HEK293 (cell line): ENCODE results near the gene CASTOR2.
"Not testable (repeated sequence)": the region's sequence is repeated elsewhere in the genome, so short reads cannot be mapped to it uniquely, and the experiment has no call there.

Experiments
- CTCF ChIA-PET: fragments of 350-600 bp; formaldehyde crosslinking; extraction: SDS; loops from one replicate; lab custom pipeline; 2021; ENCODE audit warnings: antibody characterized with exemption; lab: Yijun Ruan, JAX
- POLR2A ChIA-PET: fragments of 300-600 bp; formaldehyde crosslinking; extraction: SDS; loops from one replicate; lab custom pipeline; 2020; ENCODE audit warnings: antibody characterized with exemption, inconsistent platforms; lab: Yijun Ruan, JAX
- H3K27ac ChIP-seq: fragments of 200-500 bp; sonication (Bioruptor generic); 2 replicates; pipeline ENCODE4 v1.5.1; 2014; ENCODE audit warnings: low read depth, low read length, control low read depth, inconsistent platforms; ENCODE audit errors: extremely low read depth
- H3K36me3 ChIP-seq, 2 experiments: fragments of 200-500 bp in 1 of 2; sonication (Bioruptor generic) in 1 of 2; 1 replicate in 1 of 2; 2 replicates in 1 of 2; pipeline ENCODE4 v1.5.1; 2014 to 2017; ENCODE audit warnings: inconsistent platforms in 2 of 2, low read length in 2 of 2; ENCODE audit not compliant: control insufficient read depth in 2 of 2, insufficient read depth in 1 of 2
- H3K4me1 ChIP-seq: fragments of 200-500 bp; sonication (Bioruptor generic); 2 replicates; pipeline ENCODE4 v1.5.1; 2014; ENCODE audit warnings: mild to moderate bottlenecking, low read length, inconsistent platforms; ENCODE audit not compliant: control insufficient read depth, insufficient read depth
- H3K4me3 ChIP-seq: 2 replicates; pipeline ENCODE4 v1.5.1; 2011; ENCODE audit warnings: low read depth, mild to moderate bottlenecking, control low read depth, low read length, moderate library complexity
- H3K9me3 ChIP-seq: fragments of 200-500 bp; sonication (Bioruptor generic); 2 replicates; pipeline ENCODE4 v1.5.1; 2014; ENCODE audit warnings: low read depth, low read length, inconsistent platforms; ENCODE audit not compliant: control insufficient read depth, insufficient read depth
- ZBTB26 ChIP-seq: fragments of 450-650 bp; formaldehyde crosslinking; optimal IDR thresholded peaks from 2 replicates; pipeline ENCODE3; 2016; ENCODE audit warnings: missing biosample characterization, mild to moderate bottlenecking, missing genetic modification characterization

Gene CASTOR2

DNA sequence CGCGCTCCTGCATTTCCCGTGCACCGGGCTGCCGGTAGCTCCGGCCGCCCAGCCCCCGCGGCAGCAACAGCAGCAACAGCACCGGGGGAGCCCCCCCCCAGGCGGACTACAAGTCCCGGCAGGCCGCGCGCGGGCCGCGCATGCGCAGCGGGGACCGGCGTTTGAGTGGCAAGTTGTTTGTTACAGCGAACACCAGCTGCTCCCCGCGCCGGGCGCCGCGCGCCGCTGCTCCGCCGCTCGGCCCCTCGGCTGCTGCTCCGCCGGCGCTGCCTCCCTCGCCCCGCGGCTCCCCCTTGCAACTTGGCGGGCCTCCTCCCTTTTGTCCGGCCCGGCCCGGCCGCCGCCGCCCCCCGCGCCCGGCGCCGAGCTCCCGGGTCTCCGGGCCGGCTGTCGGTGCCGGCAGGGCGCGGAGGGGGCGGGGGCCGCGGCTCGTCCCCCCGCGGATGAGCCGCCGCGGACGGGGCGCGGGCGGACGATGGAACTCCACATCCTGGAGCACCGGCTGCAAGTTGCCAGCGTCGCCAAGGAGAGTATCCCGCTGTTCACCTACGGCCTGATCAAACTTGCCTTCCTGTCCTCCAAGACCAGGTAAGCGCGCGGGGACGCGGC, at the start of gene CASTOR2:
CASTOR2 (plus strand) TSS at position 195 of the 609 bp plus-strand sequence; CDS start at position 476, 281 bp downstream.
- H3K4me3 ChIP-seq, H3K36me3 ChIP-seq, POLR2A ChIA-PET, CTCF ChIA-PET, H3K9me3 ChIP-seq, H3K4me1 ChIP-seq: not testable (repeated sequence)
- H3K27ac ChIP-seq, result peak within 1 kb of the TSS; percentile 24; the same call in 1 of the 2 replicates
- TF ChIP-seq ZBTB26, result peak; percentile 34

GRCh38 chr7:74922321-74922890, 42.1 kb upstream of the CASTOR2 start:
- H3K4me3 ChIP-seq, H3K36me3 ChIP-seq, POLR2A ChIA-PET, CTCF ChIA-PET, H3K9me3 ChIP-seq, H3K4me1 ChIP-seq, H3K27ac ChIP-seq: not testable (repeated sequence)

DNA sequence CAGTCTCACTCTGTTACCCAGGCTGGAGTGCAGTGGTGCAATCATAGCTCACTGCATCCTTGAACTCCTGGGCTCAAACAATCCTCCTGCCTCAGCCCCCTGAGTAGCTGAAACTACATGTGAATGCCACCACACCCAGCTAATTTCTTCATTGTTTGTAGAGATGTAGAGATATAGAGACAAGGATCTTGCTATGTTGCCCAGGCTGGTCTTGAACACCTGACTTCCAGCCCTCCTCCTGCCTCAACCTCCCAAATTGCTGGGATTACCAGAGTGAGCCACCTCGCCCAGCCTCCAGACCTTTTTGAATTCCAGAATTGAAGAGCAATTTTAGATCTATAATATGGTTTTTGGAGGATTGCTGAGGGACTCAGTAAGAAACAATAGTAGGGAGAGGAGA, 40.9 kb upstream of the CASTOR2 start:
- H3K4me1 ChIP-seq, H3K27ac ChIP-seq, H3K4me3 ChIP-seq, POLR2A ChIA-PET, H3K9me3 ChIP-seq, H3K36me3 ChIP-seq: not testable (repeated sequence)
- CTCF ChIA-PET, result interaction anchor here (0.7 kb wide), 1 partner anchor 103 kb away, joined by 5 read pairs; no protein-coding TSS in a partner anchor

DNA sequence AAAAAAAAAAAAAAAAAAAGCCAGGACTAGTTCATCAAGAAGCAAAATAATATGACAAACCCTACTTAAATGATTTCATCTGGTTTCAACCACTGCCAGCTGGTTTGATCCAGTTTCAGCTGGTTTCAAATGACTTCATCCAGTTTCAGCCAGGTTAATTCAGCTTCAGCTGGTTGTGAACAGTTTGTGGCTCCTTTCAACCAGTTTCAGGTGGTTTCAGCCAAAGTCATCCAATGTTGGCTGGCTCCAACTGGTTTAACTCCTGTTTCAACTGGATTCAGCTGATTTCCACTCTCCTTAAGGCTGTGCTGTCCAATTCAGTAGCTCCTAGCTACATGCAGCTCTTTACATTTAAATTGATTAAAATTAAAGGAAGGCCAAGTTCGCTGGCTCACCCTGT, 37.5 kb upstream of the CASTOR2 start:
- POLR2A ChIA-PET, H3K4me1 ChIP-seq, CTCF ChIA-PET, H3K4me3 ChIP-seq, H3K36me3 ChIP-seq, H3K9me3 ChIP-seq, H3K27ac ChIP-seq: not testable (repeated sequence)

DNA sequence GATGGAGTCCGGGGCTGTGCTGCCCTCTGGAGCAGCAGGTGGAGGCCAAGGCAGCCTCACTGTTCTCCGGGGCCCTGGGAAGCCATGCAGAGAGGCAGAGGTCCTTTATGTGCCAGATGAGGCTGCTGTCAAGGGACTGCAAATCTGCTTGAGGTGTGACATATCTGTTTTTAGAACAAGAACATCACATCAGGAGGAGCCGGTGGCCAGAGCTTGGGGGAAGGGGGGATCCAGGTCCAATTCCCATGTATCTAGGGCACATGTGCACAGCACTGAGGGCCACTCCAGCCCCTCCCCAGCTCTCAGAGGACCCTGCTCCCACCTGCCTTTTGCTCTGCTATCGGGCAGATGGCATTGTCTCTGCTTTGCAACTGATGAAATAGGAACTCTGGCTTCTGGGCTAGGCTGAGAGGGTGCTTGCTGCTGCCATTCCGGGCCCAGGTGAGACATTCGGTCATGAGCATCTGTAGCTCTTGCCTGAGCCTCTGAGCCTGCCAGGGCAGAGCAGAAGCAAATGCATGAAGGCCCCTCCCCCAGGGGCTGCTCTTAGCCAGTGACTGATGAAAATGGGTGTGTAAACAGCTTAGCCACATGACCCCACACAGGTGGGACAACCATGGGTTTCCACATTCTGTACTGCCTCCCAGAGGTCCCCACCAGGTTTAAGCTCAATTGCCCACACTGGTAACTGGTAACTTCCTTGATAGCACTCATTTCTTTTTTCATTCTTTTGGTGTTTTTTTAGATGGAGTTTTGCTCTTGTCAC, 32.8 kb upstream of the CASTOR2 start:
- H3K4me1 ChIP-seq, H3K27ac ChIP-seq, H3K4me3 ChIP-seq, POLR2A ChIA-PET, H3K36me3 ChIP-seq, CTCF ChIA-PET, H3K9me3 ChIP-seq: not testable (repeated sequence)

- CTCF ChIA-PET, POLR2A ChIA-PET, H3K4me1 ChIP-seq, H3K27ac ChIP-seq, H3K9me3 ChIP-seq, H3K4me3 ChIP-seq, H3K36me3 ChIP-seq: not testable (repeated sequence)
Measured at GRCh38 chr7:74939429-74939828, 25.1 kb upstream of the CASTOR2 start.

- H3K4me3 ChIP-seq, H3K9me3 ChIP-seq, POLR2A ChIA-PET, H3K27ac ChIP-seq, H3K4me1 ChIP-seq, H3K36me3 ChIP-seq, CTCF ChIA-PET: not testable (repeated sequence)
Measured at GRCh38 chr7:74941302-74942069, 23.0 kb upstream of the CASTOR2 start.

DNA sequence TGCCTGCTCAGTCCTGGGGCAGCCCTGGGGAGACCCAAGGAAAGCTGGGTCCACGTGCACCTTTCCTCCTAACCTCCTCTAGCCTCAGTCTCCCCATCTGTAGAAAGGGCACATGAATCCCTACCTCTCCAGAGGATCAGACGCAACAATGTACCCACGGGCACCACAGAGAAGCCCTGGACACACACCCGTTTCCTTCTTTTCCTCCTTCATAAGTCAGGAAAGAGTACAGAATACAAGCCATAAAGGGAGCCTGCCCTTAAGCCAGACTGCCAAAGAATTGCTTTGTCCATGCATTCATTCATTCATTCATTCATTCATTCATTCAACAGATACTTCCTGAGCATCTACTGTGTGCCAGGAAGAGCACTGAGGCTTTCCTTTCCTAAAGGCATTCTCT, 20.6 kb upstream of the CASTOR2 start:
- H3K4me3 ChIP-seq, POLR2A ChIA-PET, CTCF ChIA-PET, H3K27ac ChIP-seq, H3K4me1 ChIP-seq, H3K9me3 ChIP-seq, H3K36me3 ChIP-seq: not testable (repeated sequence)

- POLR2A ChIA-PET, H3K4me3 ChIP-seq, H3K4me1 ChIP-seq, H3K36me3 ChIP-seq, CTCF ChIA-PET, H3K9me3 ChIP-seq, H3K27ac ChIP-seq: not testable (repeated sequence)
Measured at GRCh38 chr7:74947741-74948140, 16.8 kb upstream of the CASTOR2 start.

GRCh38 chr7:74953774-74954173, 10.7 kb upstream of the CASTOR2 start:
- CTCF ChIA-PET, H3K9me3 ChIP-seq, H3K4me1 ChIP-seq, POLR2A ChIA-PET, H3K27ac ChIP-seq, H3K36me3 ChIP-seq, H3K4me3 ChIP-seq: not testable (repeated sequence)
